GM21737 (cell line): ENCODE data around the gene GPC1.

Source experiments
- ATAC-seq: cut with Tn5 transposase; IDR thresholded peaks from one replicate; pipeline ENCODE4 v1.9.1; 2021; ENCODE audit warnings: mild to moderate bottlenecking, moderate library complexity; ENCODE audit not compliant: unreplicated experiment

The GPC1 gene

DNA sequence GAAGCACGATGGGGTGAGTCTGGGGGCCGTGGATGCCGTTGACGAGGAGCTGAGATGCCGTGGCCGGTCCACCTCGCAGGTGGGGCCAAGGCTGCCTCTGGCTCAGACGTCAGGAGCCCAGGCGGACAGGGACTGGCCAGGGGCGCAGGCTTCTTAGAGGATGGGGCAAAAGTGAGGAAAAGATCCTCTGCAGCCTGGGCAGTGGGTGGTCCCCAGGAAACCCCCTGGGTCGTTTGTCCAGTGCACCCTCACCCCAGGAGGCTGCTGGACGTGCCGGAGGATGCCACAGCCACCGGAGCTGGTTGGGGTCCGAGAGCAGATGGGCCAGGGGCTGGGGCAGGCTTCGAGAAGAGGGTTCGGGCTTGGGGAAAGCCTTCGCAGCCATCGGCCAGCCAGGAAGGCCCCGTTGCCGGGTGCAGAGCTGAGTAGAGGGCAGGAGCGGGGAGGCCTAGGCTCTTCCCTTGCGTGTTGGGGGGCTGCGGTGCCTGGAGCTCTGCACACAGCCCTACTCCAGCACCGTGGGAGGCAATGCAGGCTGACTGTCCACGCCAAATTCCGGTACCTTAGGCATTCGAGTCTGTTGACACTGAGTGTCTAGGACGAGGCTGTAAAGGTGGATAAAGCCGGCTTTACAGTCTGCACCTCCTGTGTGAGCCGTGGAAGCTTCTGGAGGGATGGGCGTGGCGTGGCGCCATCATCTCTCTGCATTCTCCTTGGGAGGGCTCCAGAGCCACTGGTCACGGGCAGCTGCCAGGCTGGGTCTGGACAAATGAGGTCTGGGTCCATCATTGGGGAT lies 18.8 kb downstream of the GPC1 start:
- no peak for ATAC-seq

DNA sequence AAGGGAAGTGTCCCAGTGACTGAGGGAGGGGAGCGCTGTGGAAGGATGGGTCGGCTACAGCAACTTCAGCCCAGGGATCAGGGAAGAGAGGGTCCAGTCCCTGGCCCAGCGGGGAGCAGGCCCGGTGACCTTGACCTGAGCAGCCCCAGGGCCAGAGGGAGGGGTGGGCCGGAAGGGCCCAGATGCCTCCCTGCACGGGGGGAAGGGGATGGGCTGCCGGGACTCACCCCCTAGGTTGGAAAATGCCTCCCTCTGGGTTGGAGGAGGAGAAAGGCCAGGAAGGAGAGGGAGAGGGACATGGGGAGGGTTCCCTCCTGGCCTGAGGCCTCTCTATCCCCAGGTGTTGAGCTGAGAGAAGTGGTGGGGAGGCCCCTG lies 19.8 kb downstream of the GPC1 start:
- no peak for ATAC-seq

DNA sequence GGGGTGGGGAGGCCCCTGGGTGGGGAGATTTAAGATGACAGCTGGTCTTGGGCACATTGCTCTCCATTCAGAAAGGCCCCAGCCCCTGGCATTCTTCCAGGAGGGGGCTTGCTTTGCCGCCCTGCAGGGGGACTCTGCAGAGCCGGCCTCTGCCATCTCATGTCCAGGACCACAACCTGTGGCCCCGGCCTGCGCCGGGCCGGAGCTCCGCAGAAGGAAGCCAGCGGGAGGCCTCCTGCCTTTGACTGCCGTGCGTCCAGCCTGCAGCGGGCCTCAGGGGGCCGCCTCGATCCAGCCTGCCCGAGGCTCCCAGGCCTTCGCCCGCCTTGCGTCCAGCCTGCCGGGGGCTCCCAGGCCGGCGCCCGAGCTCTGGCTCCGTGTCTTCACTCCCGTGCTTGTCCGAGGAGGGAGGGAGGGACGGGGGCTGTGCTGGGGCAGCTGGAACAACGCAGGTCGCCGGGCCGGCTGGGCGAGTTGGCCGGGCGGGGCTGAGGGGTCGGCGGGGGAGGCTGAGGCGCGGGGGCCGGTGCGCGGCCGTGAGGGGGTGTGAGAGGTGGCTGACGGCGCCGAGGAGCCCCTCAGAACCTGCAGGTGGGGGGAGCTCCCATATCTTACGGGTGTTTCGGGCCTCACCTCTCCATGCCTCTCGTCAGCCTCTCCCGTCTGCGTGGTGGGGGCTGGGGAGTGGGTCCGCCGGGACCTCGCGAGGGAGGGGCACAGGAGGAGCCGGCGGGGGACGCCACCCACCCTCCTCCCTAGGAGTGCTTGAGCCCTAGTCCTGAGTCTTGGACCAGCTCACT lies 20.4 kb downstream of the GPC1 start:
- ATAC-seq, result no peak

DNA sequence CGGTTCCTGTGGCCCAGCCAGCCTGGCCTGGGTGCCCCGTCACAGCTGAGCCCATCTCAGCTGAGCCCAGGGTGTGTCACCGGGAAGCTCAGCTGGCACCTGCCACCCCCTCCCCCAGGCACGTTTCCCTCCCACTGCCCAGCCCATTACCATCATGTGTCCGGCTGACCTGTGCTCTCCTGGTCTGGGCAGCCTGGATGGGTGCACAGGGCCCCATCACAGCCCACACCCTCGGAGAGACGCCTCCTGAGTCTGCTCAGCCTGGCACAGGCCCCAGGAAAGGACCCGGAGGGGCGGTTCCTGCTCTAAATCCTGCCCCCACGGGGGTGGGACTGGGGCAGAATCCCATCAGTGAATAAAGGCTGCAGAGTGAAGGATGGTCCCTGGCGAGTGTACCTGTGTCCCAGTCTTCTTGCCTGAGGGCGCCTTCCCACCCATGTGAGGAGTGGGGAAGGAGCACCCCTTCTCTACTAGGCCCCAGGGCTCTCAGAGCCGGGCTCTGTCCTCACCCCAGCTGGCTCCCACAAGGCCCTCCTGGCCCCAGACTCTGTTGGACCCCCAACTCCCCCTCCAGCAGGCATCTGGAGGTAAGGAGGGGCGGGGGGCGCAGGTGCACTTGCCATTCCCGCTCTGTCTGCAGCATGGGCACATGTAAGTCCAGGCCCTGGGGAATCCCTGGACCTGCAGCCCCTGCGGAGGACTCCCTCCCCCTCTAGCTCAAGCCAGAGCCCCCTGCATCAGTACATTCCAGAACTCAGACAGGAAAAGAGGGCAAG lies 21.2 kb downstream of the GPC1 start:
- no peak for ATAC-seq

DNA sequence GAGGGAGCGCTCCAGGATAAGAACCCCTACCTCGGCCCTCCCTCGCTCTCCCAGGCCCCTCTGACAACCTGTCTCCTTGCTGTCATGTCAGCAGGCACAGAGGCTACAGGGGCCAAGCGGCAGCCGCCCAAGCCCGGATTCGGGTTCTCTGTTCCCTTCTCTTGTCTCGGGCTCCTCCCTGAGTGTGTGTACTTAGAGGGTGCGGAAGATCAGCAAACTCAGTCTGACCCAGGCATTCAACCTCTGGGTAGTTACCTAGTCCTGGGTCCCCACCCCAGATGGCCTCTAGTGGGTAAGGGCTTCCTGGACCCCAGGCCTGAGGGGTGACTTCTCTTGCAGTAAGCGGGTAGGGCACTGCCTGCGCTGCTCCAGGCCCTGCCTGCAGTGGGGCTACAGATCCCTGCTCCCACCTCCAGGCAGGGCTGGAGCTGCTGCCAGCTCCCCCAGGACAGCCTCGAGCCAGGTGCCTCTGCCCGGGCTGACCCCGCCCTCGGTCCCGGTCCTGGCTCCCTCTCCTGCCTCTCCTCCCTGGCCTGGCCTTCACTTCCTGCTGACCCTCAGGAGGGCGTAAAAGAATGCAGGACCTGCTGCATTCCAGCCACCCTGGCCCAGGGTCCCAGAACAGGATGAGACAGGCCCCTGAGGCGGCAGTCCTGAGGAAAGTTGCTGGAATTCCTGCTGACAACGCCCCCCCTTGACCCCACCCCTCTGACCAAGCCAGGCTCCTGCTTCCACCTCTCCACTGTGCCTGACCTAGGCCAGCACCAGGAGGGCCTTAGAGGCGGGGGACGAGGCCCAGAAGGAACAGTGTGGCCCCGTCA lies 22.0 kb downstream of the GPC1 start:
- no peak for ATAC-seq

GRCh38 chr2:240458044-240458899 lies 22.8 kb downstream of the GPC1 start:
- no peak for ATAC-seq

DNA sequence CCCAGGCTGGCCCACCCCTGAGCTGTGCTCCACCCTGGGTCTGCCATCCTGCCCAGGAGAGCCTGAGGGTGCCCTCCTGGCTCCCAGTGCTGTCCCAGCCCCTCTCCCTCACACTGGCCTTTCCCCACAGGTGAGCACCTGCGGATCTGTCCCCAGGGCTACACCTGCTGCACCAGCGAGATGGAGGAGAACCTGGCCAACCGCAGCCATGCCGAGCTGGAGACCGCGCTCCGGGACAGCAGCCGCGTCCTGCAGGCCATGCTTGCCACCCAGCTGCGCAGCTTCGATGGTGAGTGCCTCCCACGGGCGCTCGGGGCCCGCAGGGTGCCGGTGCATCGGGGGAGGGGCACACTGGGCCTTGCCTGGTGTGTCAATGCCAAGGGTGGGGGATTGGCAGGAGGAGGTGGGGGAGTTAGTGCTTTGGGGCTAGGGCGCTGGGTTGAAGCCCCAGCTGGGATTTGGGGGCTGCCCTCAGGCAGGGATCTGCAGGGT lies 23.5 kb downstream of the GPC1 start:
- no peak for ATAC-seq

DNA sequence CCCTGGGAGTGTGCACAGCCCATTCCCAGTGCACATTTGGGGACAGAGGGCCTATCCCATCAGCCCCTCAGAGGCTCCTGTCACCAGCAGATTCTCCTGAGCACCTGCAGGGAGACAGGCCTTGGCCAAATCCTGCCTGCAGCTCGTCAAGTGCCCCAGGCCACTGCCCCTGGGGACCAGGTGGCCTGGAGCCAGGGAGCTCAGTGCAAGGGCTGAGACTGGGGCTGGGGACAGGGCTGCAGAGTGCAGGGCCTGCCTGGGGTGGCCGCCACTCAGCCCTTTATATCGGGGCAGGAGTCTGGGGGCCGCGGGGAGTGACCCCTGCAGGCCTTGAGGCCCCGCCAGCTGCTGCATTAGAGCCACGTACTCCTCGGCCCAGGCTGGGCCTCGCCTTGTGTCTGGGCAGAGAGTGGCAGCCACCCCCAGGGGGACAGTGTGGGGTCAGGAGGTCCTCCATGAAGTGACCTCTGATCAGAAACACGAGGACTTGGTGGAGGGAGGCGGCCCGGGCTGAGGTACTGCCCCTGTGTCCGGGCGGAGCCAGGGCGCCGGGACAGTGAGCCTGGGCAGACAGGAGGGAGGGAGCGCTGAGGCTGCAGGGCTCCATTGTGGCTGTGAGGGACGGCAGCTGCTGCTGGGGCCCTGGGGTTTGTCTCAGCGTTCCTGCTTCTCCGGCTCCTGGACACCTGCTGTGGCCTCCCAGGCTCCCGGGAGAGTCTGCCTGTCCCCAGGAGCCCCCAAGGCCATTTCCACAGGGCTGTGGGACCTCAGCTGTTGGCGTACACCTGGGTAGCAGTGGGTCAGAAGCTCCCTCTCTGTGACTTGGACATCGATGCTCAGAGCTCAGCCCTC lies 24.2 kb downstream of the GPC1 start:
- ATAC-seq, result no peak

DNA sequence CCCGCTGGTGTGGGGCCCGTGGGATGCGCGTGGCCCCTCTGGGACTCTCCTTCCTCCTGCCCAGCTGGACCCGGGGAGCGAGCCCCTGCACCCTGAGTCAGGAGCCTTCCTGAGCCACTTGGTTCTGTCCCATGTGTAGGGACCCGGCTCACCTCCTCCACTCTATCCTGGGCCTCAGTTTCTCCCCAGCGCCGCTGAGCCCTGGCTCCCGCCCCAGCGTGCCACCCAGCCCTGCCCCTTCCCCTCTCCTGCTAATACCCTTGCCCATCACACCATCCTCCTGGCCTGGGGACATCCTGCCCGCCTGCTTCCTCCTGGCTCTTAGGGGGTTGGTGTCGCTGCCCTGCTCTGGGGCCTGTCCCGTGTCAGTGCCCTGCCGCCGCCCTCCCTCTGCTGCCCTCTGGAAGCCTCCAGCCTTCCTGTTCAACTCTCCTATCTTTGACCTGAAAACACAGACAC lies 24.8 kb downstream of the GPC1 start:
- no peak for ATAC-seq

GRCh38 chr2:240460781-240461431 lies 25.4 kb downstream of the GPC1 start:
- ATAC-seq, result no peak

DNA sequence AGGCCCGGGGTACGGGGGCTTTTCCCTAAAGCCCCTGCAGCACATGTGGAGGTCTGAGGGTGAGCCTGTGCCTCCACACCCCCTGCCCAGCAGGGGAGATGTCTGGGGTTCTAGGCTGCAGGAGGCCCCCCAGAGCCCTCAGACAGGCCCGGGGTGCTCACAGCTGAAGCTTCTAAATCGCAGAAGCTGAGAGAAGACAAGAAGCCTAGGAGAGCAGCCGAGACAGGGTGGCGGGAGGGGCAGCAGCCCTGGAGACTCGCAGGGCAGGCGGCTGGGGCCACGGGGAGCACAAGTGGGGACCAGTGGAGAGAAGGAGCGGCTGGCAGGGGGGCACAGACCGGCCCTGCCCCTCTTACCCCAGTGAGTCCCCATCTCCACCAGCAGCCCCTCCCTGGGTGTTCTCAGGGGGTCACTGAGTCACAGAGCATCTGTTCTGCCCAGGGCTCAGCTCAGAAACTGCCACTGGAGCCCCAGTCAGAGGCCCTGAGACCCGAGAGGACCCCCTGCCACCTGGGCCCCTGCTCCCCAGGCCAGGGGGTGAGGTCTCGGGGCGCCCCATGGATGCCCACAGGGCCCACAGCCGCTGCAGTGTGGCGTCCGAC lies 26.1 kb downstream of the GPC1 start:
- ATAC-seq, result no peak

DNA sequence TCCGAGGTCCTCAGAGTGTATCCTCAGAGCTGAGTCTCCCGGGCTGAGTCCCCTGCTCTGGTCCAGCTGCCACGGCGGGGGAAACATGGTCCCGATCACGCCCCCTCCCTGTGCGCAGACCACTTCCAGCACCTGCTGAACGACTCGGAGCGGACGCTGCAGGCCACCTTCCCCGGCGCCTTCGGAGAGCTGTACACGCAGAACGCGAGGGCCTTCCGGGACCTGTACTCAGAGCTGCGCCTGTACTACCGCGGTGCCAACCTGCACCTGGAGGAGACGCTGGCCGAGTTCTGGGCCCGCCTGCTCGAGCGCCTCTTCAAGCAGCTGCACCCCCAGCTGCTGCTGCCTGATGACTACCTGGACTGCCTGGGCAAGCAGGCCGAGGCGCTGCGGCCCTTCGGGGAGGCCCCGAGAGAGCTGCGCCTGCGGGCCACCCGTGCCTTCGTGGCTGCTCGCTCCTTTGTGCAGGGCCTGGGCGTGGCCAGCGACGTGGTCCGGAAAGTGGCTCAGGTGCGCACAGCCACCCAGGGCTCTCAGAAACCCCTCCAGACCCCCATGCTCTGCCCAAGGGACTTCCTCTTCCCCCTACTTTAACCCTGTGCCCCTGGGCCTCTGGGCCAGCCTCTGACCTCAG lies 26.7 kb downstream of the GPC1 start:
- no peak for ATAC-seq

DNA sequence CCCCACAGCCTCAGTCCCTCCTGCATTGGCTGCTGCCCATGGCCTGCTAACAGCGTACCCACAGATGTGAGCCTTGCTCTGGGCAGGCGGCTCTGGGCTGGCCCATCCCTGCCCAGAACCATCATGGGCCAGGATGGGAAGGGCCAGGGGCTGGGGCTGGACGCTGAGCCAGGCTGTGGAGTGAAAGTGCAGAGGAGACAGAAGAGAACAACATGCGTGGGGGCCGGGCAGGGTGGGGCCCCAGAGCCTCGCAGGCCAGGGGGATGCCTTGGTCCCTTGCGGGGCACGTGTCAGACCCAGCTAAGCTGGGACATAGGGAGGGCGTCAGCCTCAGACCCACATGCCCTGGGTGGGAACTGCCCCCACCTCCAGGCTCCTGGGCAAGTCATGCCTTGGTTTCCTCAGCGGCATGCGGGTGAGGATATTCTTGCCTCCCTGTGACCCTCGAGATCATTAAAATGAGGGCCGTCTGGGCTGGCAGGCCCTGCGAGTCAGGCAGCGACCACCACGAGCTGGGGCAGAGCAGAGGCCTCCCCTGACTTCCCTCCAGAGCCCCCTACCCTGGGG lies 27.3 kb downstream of the GPC1 start:
- no peak for ATAC-seq

GRCh38 chr2:240463274-240463865 lies 27.9 kb downstream of the GPC1 start:
- no peak for ATAC-seq

GRCh38 chr2:240463866-240464481 lies 28.5 kb downstream of the GPC1 start:
- ATAC-seq, result no peak
